ENCODE measurements around the gene TSPAN16. TPM values are rescaled to one million over a fixed set of nuclear protein-coding genes. Genes with fewer than 3 reads are reported as not detected.

TSPAN16 gene
- total RNA-seq, 6 experiments from 2014 or later = not detected

DNA sequence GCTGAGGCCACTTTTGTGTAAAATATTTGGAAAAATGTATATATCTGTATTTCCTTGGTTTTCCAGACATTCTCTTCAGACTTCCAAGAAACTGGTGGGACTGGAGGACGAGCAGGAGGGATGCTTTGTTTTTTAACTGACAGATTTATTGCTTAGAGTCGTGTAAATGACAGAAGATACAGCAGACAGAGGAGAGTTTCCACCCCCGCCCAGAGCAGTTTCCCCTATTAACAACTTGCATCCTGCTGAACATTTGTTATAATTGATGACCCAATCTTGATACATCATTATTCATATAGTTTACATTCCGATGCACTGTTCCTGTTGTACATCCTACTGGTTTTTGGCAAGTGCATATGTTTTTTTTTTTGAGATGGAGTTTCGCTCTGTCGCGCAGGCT, 26.6 kb upstream of the TSPAN16 start:
- peaks cover 2% of the 10 kb centered on the region for H3K27me3 Mint-ChIP-seq (ENCODE audit: insufficient read depth)
- H3K4me3 Mint-ChIP-seq = peak overlapping the region; percentile 40
- TF ChIP-seq, protein P1, sequence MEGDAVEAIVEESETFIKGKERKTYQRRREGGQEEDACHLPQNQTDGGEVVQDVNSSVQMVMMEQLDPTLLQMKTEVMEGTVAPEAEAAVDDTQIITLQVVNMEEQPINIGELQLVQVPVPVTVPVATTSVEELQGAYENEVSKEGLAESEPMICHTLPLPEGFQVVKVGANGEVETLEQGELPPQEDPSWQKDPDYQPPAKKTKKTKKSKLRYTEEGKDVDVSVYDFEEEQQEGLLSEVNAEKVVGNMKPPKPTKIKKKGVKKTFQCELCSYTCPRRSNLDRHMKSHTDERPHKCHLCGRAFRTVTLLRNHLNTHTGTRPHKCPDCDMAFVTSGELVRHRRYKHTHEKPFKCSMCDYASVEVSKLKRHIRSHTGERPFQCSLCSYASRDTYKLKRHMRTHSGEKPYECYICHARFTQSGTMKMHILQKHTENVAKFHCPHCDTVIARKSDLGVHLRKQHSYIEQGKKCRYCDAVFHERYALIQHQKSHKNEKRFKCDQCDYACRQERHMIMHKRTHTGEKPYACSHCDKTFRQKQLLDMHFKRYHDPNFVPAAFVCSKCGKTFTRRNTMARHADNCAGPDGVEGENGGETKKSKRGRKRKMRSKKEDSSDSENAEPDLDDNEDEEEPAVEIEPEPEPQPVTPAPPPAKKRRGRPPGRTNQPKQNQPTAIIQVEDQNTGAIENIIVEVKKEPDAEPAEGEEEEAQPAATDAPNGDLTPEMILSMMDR (IDR thresholded peaks at IDR 0.05) = no peak
- H3K36me3 Mint-ChIP-seq (ENCODE audit: low read depth) = no peaks in the 10 kb centered on the region; the same call in 1 of the 2 replicates
- DNase-seq = peak; percentile 42
- peak overlapping the region; percentile 76 for H3K27ac Mint-ChIP-seq
- H3K4me1 Mint-ChIP-seq (ENCODE audit: low read depth) = peaks cover 35% of the 10 kb centered on the region
- no peaks in the 10 kb centered on the region for H3K9me3 Mint-ChIP-seq

DNA sequence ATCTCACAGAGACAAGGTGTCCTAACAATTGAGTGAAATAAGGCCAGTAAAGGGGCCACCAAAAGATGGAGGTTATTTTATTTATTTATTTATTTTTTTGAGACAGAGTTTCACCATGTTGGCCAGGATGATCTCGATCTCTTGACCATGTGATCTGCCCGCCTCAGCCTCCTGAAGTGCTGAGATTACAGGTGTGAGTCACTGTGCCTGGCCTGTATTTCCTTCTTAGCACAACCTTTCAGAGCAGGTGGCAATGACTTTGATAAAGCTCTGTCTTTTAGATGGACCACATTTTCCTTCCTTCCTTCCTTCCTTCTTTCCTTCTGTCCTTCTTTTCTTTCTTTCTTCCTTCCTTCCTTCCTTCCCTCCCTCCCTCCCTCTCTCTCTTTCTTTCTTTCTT, 22.7 kb upstream of the TSPAN16 start:
- TF ChIP-seq, protein P1 (IDR thresholded peaks at IDR 0.05) = no peak
- H3K27me3 Mint-ChIP-seq (ENCODE audit: insufficient read depth) = peaks cover 10% of the 10 kb centered on the region
- no peak for DNase-seq
- peaks cover 13% of the 10 kb centered on the region for H3K4me1 Mint-ChIP-seq (ENCODE audit: low read depth)
- H3K9me3 Mint-ChIP-seq = no peaks in the 10 kb centered on the region
- H3K4me3 Mint-ChIP-seq = no peak overlapping the region
- H3K27ac Mint-ChIP-seq = no peak overlapping the region
- H3K36me3 Mint-ChIP-seq (ENCODE audit: low read depth) = no peaks in the 10 kb centered on the region; the same call in 1 of the 2 replicates

DNA sequence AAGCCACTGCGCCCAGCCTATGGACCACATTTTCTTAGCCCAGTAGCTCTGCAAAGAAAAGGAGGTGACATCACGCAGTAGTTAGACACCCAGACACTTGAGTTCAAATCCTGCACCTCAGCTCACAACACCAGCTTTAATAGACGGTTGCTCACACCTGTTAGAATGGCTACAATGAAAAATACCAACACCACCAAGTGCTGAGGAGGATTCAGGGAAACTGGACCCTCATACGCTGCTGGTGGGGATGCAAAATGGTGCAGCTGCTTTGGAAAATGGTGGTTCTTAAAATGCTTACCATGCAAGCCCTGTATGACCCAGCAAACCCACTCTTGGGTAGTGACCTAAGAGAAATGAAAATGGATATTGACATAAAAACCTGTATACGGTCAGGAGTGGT, 22.0 kb upstream of the TSPAN16 start:
- TF ChIP-seq, protein P1 (IDR thresholded peaks at IDR 0.05) = no peak
- DNase-seq = no peak
- Mint-ChIP-seq H3K4me3 (no peak overlapping the region), H3K27ac (no peak overlapping the region), H3K4me1 (ENCODE audit: low read depth) (peaks cover 7% of the 10 kb centered on the region), H3K9me3 (no peaks in the 10 kb centered on the region), H3K27me3 (ENCODE audit: insufficient read depth) (peaks cover 11% of the 10 kb centered on the region), H3K36me3 (ENCODE audit: low read depth) (no peaks in the 10 kb centered on the region)

DNA sequence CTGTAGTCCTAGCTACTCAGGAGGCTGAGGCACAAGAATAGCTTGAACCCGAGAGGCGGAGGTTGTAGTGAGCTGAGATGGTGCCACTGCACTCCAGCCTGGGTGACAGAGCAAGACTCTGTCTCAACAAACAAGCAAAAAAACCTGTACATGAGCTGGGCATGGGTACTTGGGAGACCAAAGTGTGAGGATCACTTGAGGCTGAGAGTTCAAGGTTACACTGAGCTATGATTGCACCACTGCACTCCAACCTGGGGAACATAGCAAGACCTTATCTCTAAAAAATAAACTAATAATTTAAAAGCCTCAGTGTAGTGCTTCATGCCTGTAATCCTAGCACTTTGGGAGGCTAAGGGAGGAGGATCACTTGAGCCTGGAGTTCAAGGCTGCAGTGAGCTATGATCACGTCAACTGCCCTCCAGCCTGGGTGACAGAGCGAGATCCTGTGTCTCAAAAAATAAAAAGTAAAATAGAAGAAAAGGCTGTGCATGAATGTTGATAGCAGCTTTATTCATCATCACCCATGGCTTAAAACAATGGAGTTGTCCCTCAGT, 21.4 kb upstream of the TSPAN16 start:
- DNase-seq = no peak
- H3K27ac Mint-ChIP-seq = no peak overlapping the region
- no peaks in the 10 kb centered on the region for H3K9me3 Mint-ChIP-seq
- H3K4me1 Mint-ChIP-seq (ENCODE audit: low read depth) = peaks cover under 1% of the 10 kb centered on the region
- no peaks in the 10 kb centered on the region for H3K36me3 Mint-ChIP-seq (ENCODE audit: low read depth)
- H3K4me3 Mint-ChIP-seq = no peak overlapping the region
- TF ChIP-seq, protein P1 (IDR thresholded peaks at IDR 0.05) = no peak
- H3K27me3 Mint-ChIP-seq (ENCODE audit: insufficient read depth) = peaks cover 11% of the 10 kb centered on the region

DNA sequence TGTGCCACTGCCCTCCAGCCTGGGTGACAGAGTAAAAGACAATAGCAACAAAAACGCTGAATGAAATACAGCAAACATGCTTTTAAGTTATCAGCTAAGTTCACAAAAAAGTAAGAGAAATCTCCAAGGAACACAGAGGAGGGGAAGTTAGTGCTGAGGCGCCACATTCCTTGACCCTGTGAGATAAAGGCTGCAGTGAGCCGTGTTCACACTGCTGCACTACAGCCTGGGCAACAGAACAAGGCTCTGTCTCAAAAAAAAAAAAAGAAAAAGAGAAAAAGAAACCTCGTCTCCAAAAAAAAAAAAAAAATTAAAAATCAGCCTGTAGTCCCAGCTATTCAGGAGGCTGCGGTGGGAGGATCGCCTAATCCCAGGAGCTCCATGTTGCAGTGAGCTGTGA, 17.3 kb upstream of the TSPAN16 start:
- TF ChIP-seq, protein P1 (IDR thresholded peaks at IDR 0.05) = no peak
- Mint-ChIP-seq H3K27me3 (ENCODE audit: insufficient read depth) (peaks cover 11% of the 10 kb centered on the region), H3K4me1 (ENCODE audit: low read depth) (peaks cover 5% of the 10 kb centered on the region; the same call in 1 of the 2 replicates), H3K27ac (no peak overlapping the region), H3K36me3 (ENCODE audit: low read depth) (no peaks in the 10 kb centered on the region), H3K9me3 (no peaks in the 10 kb centered on the region), H3K4me3 (no peak overlapping the region)
- no peak for DNase-seq
